Liver (tissue), 10 donors: Measurements from ENCODE around the gene CLEC4E. TPM values are rescaled to one million over a fixed set of nuclear protein-coding genes. Genes with fewer than 3 reads are reported as not detected.

ENCODE experiments used
- DNase-seq: peaks from one replicate; pipeline ENCODE4 v3.0.0-alpha.2; 2017; ENCODE audit warnings: low spot score
- H3K27ac ChIP-seq, 2 donors: one replicate each; pipeline ENCODE4 v1.7.0; 2013; ENCODE audit warnings: inconsistent platforms in 2 of 2, low read length in 2 of 2, control low read depth in 1 of 2, low read depth in 1 of 2, mild to moderate bottlenecking in 1 of 2
- H3K27me3 ChIP-seq, 4 donors: one replicate each; pipeline versions ENCODE4 v1.6.1 to v1.7.0; 2013; ENCODE audit warnings: low read length in 3 of 4, inconsistent platforms in 1 of 4, mild to moderate bottlenecking in 1 of 4, moderate library complexity in 1 of 4; ENCODE audit not compliant: control insufficient read depth in 4 of 4, insufficient read depth in 4 of 4
- H3K36me3 ChIP-seq, 4 donors: one replicate each; pipeline versions ENCODE4 v1.6.1 to v1.7.0; 2013; ENCODE audit warnings: low read length in 3 of 4, mild to moderate bottlenecking in 3 of 4, low read depth in 1 of 4, moderate library complexity in 1 of 4; ENCODE audit not compliant: control insufficient read depth in 4 of 4, insufficient read depth in 3 of 4
- H3K4me1 ChIP-seq, 4 donors: one replicate each; pipeline versions ENCODE4 v1.6.1 to v1.7.0; 2013; ENCODE audit warnings: low read length in 3 of 4, mild to moderate bottlenecking in 3 of 4, moderate library complexity in 1 of 4; ENCODE audit not compliant: control insufficient read depth in 4 of 4, insufficient read depth in 4 of 4
- H3K4me3 ChIP-seq, 3 donors: one replicate each; pipeline versions ENCODE4 v1.6.1 to v1.7.0; 2013; ENCODE audit warnings: low read length in 3 of 3, control low read depth in 1 of 3, low read depth in 1 of 3, mild to moderate bottlenecking in 1 of 3
- H3K9ac ChIP-seq, 2 donors: one replicate each; pipeline ENCODE4 v1.7.0; 2013; ENCODE audit warnings: low read length in 2 of 2, mild to moderate bottlenecking in 2 of 2, moderate library complexity in 2 of 2, control low read depth in 1 of 2, low read depth in 1 of 2
- H3K9me3 ChIP-seq, 4 donors: one replicate each; pipeline versions ENCODE4 v1.6.1 to v1.7.0; 2013; ENCODE audit warnings: low read length in 3 of 4; ENCODE audit not compliant: control insufficient read depth in 4 of 4
- ATF3 ChIP-seq: IDR thresholded peaks from 2 replicates; pipeline ENCODE4 v1.6.1; 2016; ENCODE audit warnings: antibody characterized with exemption
- CTCF ChIP-seq: fragments of 150-350 bp; IDR thresholded peaks from 2 replicates; pipeline ENCODE4 v1.5.1; 2017; ENCODE audit warnings: improper control_type of control experiment, low read depth, low read length; ENCODE audit not compliant: missing input control
- EGR1 ChIP-seq, 2 donors: IDR thresholded peaks; 2 replicates each; pipeline ENCODE4 v1.6.1; 2016 to 2018; ENCODE audit warnings: antibody characterized with exemption in 2 of 2, low read depth in 2 of 2
- FOXA1 ChIP-seq: IDR thresholded peaks from 2 replicates; pipeline ENCODE4 v1.6.1; 2016; ENCODE audit warnings: antibody characterized with exemption
- FOXA2 ChIP-seq: IDR thresholded peaks from 2 replicates; pipeline ENCODE4 v1.6.1; 2016; ENCODE audit warnings: antibody characterized with exemption
- GABPA ChIP-seq, 2 donors: IDR thresholded peaks in 1 of 2; conservative IDR thresholded peaks in 1 of 2; 2 replicates each; pipeline ENCODE4 v1.6.1; 2016; ENCODE audit warnings: antibody characterized with exemption in 2 of 2, mild to moderate bottlenecking in 1 of 2, moderate library complexity in 1 of 2
- HNF4A ChIP-seq, 2 donors: conservative IDR thresholded peaks; 2 replicates each; pipeline ENCODE4 v1.6.1; 2016; ENCODE audit warnings: antibody characterized with exemption in 2 of 2, mild to moderate bottlenecking in 2 of 2
- HNF4G ChIP-seq: IDR thresholded peaks from 2 replicates; pipeline ENCODE4 v1.6.1; 2016; ENCODE audit warnings: antibody characterized with exemption
- JUND ChIP-seq, 2 donors: IDR thresholded peaks; 2 replicates each; pipeline ENCODE4 v1.6.1; 2016; ENCODE audit warnings: antibody characterized with exemption in 2 of 2
- MAX ChIP-seq: IDR thresholded peaks from 2 replicates; pipeline ENCODE4 v1.6.1; 2016; ENCODE audit warnings: antibody characterized with exemption
- NR2F2 ChIP-seq: IDR thresholded peaks from 2 replicates; pipeline ENCODE4 v1.6.1; 2016; ENCODE audit warnings: antibody characterized with exemption
- RAD21 ChIP-seq, 2 donors: IDR thresholded peaks; 2 replicates each; pipeline ENCODE4 v1.6.1; 2016; ENCODE audit warnings: antibody characterized with exemption in 2 of 2, mild to moderate bottlenecking in 2 of 2
- RXRA ChIP-seq, 2 donors: IDR thresholded peaks; 2 replicates each; pipeline ENCODE4 v1.6.1; 2017 to 2018; ENCODE audit warnings: antibody characterized with exemption in 2 of 2, mild to moderate bottlenecking in 1 of 2
- SP1 ChIP-seq: IDR thresholded peaks from 2 replicates; pipeline ENCODE4 v1.6.1; 2018; ENCODE audit warnings: antibody characterized with exemption, mild to moderate bottlenecking
- TAF1 ChIP-seq: conservative IDR thresholded peaks from 2 replicates; pipeline ENCODE4 v1.6.1; 2016; ENCODE audit warnings: antibody characterized with exemption, mild to moderate bottlenecking
- YY1 ChIP-seq: IDR thresholded peaks from 2 replicates; pipeline ENCODE4 v1.6.1; 2016; ENCODE audit warnings: antibody characterized with exemption, mild to moderate bottlenecking
- ZBTB33 ChIP-seq: IDR thresholded peaks from 2 replicates; pipeline ENCODE4 v1.6.1; 2016; ENCODE audit warnings: antibody characterized with exemption
- WGBS: extraction: QIAGEN DNeasy Blood & Tissue Kit; methylation state at CpG from one replicate; pipeline ENCODE4 v1.1.7; 2013; 5-methylcytosine and 5-hydroxymethylcytosine counted together
- polyA plus RNA-seq, 2 donors: library from polyadenylated mRNA; stranded (reverse) in 1 of 2; unstranded in 1 of 2; fragments of 200-250 nt in 1 of 2; fragments of >200 nt in 1 of 2; fragmentation: Nextera tagmentation in 1 of 2; extraction: Ambion mirVana in 1 of 2; gene quantifications; one replicate each; pipeline versions ENCODE4 v1.2.1 to v1.2.3, GENCODE V29; 2013 to 2015
- small RNA-seq: library from RNA; depleted of rRNA; stranded (forward); fragments of <200 nt; gene quantifications from one replicate; pipeline ENCODE3, GENCODE V24; 2014
- total RNA-seq, 2 donors: library from RNA; depleted of rRNA; stranded (reverse); fragments of >200 nt; gene quantifications; one replicate each; pipeline ENCODE4 v1.2.3, GENCODE V29; 2014
- donor health status: healthy.
- donor health status: healthy.
- donor health status: healthy.
- donor health status: healthy.
- donor health status: healthy.

The CLEC4E gene
- total and polyA plus RNA-seq, 4 donors = 0.05 to 2.9 (median 1.7) TPM

- H3K36me3 ChIP-seq = no peaks in the 10 kb centered on the region
Measured at GRCh38 chr12:8493084-8493483, 47.6 kb downstream of the CLEC4E start.

GRCh38 chr12:8491646-8492530 lies 48.8 kb downstream of the CLEC4E start:
- no peak overlapping the region for H3K4me3 ChIP-seq
- peaks cover 0 to 4% (median 1%) of the 10 kb centered on the region in 4 donors for H3K9me3 ChIP-seq
- H3K36me3 ChIP-seq = no peaks in the 10 kb centered on the region
- no peak overlapping the region for H3K27ac ChIP-seq
- H3K9ac ChIP-seq = no peak overlapping the region
- TF ChIP-seq ATF3 (no peak), YY1 (no peak), HNF4G (no peak), FOXA1 (no peak), EGR1 (IDR thresholded peaks at IDR 0.05; ENCODE audit: low read depth in 2 of 2) (no peak), RXRA (IDR thresholded peaks at IDR 0.05) (no peak), CTCF (no peak), JUND (IDR thresholded peaks at IDR 0.05) (no peak)
- no peaks in the 10 kb centered on the region for H3K4me1 ChIP-seq
- DNase-seq = no peak
- WGBS = 74% methylated on average over 5 of the region's 5 CpGs
- peaks cover 0 to 2% (median 0%) of the 10 kb centered on the region in 4 donors for H3K27me3 ChIP-seq

More at GRCh38 chr12:8493084-8493483, 47.6 kb downstream of the CLEC4E start:
- no peak overlapping the region for H3K4me3 ChIP-seq
- no peak for TF ChIP-seq JUND (IDR thresholded peaks at IDR 0.05)
- no peak for TF ChIP-seq GABPA (IDR thresholded peaks at IDR 0.05 in 1 of 2, conservative IDR thresholded peaks at IDR 0.05 in 1 of 2)
- no peak for TF ChIP-seq RXRA (IDR thresholded peaks at IDR 0.05)
- TF ChIP-seq ATF3 = no peak
- no peak for TF ChIP-seq ZBTB33
- no peak for TF ChIP-seq YY1
- no peak for TF ChIP-seq SP1
- TF ChIP-seq RAD21 (IDR thresholded peaks at IDR 0.05) = no peak
- TF ChIP-seq TAF1 = no peak
- no peak for TF ChIP-seq FOXA2
- no peak for TF ChIP-seq NR2F2
- TF ChIP-seq HNF4G = no peak
- TF ChIP-seq MAX = no peak
- no peak for TF ChIP-seq HNF4A (conservative IDR thresholded peaks at IDR 0.05)
- H3K27me3 ChIP-seq = peaks cover 0 to 2% (median 0%) of the 10 kb centered on the region in 4 donors
- 38% methylated on average over 2 of the region's 2 CpGs for WGBS
- no peak for DNase-seq
- no peak overlapping the region for H3K9ac ChIP-seq
- H3K4me1 ChIP-seq = no peaks in the 10 kb centered on the region
- peaks cover 0 to 2% (median under 1%) of the 10 kb centered on the region in 4 donors for H3K9me3 ChIP-seq
- no peak overlapping the region for H3K27ac ChIP-seq

Small RNA genes within 50 kb of the gene (small RNA-seq; reads per million reads assigned to genes)
- not detected for gene RNU6-275P

Other genes starting within 250 kb of the CLEC4E start
- not detected for gene CLEC6A, start 84.9 kb downstream of the CLEC4E start, total RNA-seq
- gene CLEC6A, start 84.9 kb downstream of the CLEC4E start, polyA plus RNA-seq = not detected
- under 1 TPM; 0.51 to 0.67 TPM for gene CLEC4D, start 27.4 kb downstream of the CLEC4E start, total RNA-seq
- under 1 TPM; 0.08 to 0.40 TPM for gene CLEC4D, start 27.4 kb downstream of the CLEC4E start, polyA plus RNA-seq
- gene AICDA, start 72.0 kb upstream of the CLEC4E start, total RNA-seq = under 1 TPM in 1 of 2 donors, not detected in 1; 0.28 TPM
- not detected for gene AICDA, start 72.0 kb upstream of the CLEC4E start, polyA plus RNA-seq
- gene MFAP5, start 121.9 kb upstream of the CLEC4E start, total RNA-seq = under 1 TPM in 1 of 2 donors, not detected in 1; 0.42 TPM
- under 1 TPM in 1 of 2 donors, not detected in 1; 0.20 TPM for gene MFAP5, start 121.9 kb upstream of the CLEC4E start, polyA plus RNA-seq
- gene RIMKLB, start 157.1 kb upstream of the CLEC4E start, total RNA-seq = 1 to 10 TPM; 5.3 to 9.5 TPM
- 1 to 10 TPM; 1.6 to 2.3 TPM for gene RIMKLB, start 157.1 kb upstream of the CLEC4E start, polyA plus RNA-seq